A172 (cell line): ENCODE data around the gene RAD51B. TPM values are rescaled to one million over a fixed set of nuclear protein-coding genes. Genes with fewer than 3 reads are reported as not detected.

ENCODE experiments used
- DNase-seq: peaks from one replicate; pipeline ENCODE4 v3.0.0-alpha.2; 2015; ENCODE audit warnings: low spot score
- total RNA-seq: library from RNA; depleted of rRNA; stranded (reverse); fragments of >200 nt; shearing (Covaris generic); gene quantifications from 2 replicates; pipeline ENCODE4 v1.2.3, GENCODE V29; 2014

The RAD51B gene
- total RNA-seq, 1 experiment from 2014 or later, result 17.6 TPM

GRCh38 chr14:68233101-68233784, 413.7 kb downstream of the RAD51B start:
- DNase-seq, result no peak

- DNase-seq, result no peak
Observed at GRCh38 chr14:68234101-68234905, 414.7 kb downstream of the RAD51B start.

GRCh38 chr14:68235011-68235410, 415.4 kb downstream of the RAD51B start:
- peak; percentile 68 for DNase-seq

GRCh38 chr14:68236582-68237458, 417.2 kb downstream of the RAD51B start:
- no peak for DNase-seq

GRCh38 chr14:68238551-68238950, 419.0 kb downstream of the RAD51B start:
- DNase-seq, result no peak

- DNase-seq, result no peak
Observed at GRCh38 chr14:68238976-68239375, 419.4 kb downstream of the RAD51B start.

GRCh38 chr14:68239988-68240771, 420.6 kb downstream of the RAD51B start:
- DNase-seq, result no peak

- DNase-seq, result no peak
Observed at GRCh38 chr14:68241862-68242487, 422.4 kb downstream of the RAD51B start.

- DNase-seq, result no peak
Observed at GRCh38 chr14:68243450-68244010, 424.0 kb downstream of the RAD51B start.

GRCh38 chr14:68244262-68244980, 424.8 kb downstream of the RAD51B start:
- no peak for DNase-seq

- DNase-seq, result peak; percentile 60
Observed at GRCh38 chr14:68245146-68246073, 425.8 kb downstream of the RAD51B start.

- DNase-seq, result no peak
Observed at GRCh38 chr14:68246074-68246785, 426.7 kb downstream of the RAD51B start.

GRCh38 chr14:68246786-68247105, 427.2 kb downstream of the RAD51B start:
- DNase-seq, result no peak

GRCh38 chr14:68247274-68247673, 427.7 kb downstream of the RAD51B start:
- DNase-seq, result no peak

GRCh38 chr14:68247676-68248268, 428.2 kb downstream of the RAD51B start:
- DNase-seq, result no peak

- DNase-seq, result peak; percentile 63
Observed at GRCh38 chr14:68248481-68249255, 429.1 kb downstream of the RAD51B start.
